ENCODE data around the gene PBX4. TPM values are rescaled to one million over a fixed set of nuclear protein-coding genes. Genes with fewer than 3 reads are reported as not detected.

The PBX4 gene
- total RNA-seq, 1 experiment from 2014 or later = 11.6 TPM

GRCh38 chr19:19543640-19544039 lies 74.8 kb downstream of the PBX4 start:
- Histone ChIP-seq H3K9me2 (ENCODE audit: insufficient read depth) (no peaks in the 10 kb centered on the region), H3K4me2 (ENCODE audit: low read length) (no peak overlapping the region), H3K27me3 (ENCODE audit: insufficient read depth, low read length) (no peaks in the 10 kb centered on the region), H3K9ac (ENCODE audit: low read length) (no peak overlapping the region), H4K20me1 (ENCODE audit: insufficient read depth) (no peaks in the 10 kb centered on the region), H3K9me3 (ENCODE audit: control insufficient read depth in 1 of 2, insufficient read depth in 1 of 2, low read depth in 1 of 2, low read length in 2 of 2) (no peaks in the 10 kb centered on the region), H2AFZ (ENCODE audit: low read depth, low read length, poor library complexity, severe bottlenecking) (no peak overlapping the region), H3K4me1 (ENCODE audit: control insufficient read depth in 1 of 2, insufficient read depth in 2 of 2, low read length in 2 of 2) (peaks cover 12 to 28% of the 10 kb centered on the region in 2 experiments), H3K4me3 (replicated peaks in 1 of 2; ENCODE audit: low read depth in 1 of 2, low read length in 2 of 2) (no peak overlapping the region), H3K79me2 (ENCODE audit: insufficient read depth, low read length) (no peaks in the 10 kb centered on the region), H3K36me3 (ENCODE audit: control insufficient read depth in 1 of 2, insufficient read depth in 2 of 2, low read length in 2 of 2) (no peaks in the 10 kb centered on the region), H3K27ac (ENCODE audit: low read depth, low read length) (no peak overlapping the region)
- intact Hi-C loops (cut with micrococcal nuclease) = loop anchor here (10.0 kb wide), 1 partner anchor 231 kb away; no protein-coding TSS in a partner anchor
- BruUV-seq (replicated peaks) = no TSS peak
- DNase-seq (ENCODE audit: low read depth, low spot score) (no peak), ATAC-seq (no peak)
- POLR2A ChIA-PET = no interaction called here
- TF ChIP-seq POLR2AphosphoS5 (IDR thresholded peaks at IDR 0.05; ENCODE audit: low read depth, low read length) (no peak), EGR1 (IDR thresholded peaks at IDR 0.05; ENCODE audit: low read depth) (no peak), ELF1 (IDR thresholded peaks at IDR 0.05; ENCODE audit: borderline replicate concordance, low read depth) (no peak), ZBTB33 (IDR thresholded peaks at IDR 0.05; ENCODE audit: extremely low read depth, insufficient replicate concordance, low read length) (no peak), TCF7L2 (IDR thresholded peaks at IDR 0.05; ENCODE audit: borderline replicate concordance, extremely low read depth, insufficient read depth, insufficient read length) (no peak), ATF3 (IDR thresholded peaks at IDR 0.05) (no peak), ZFX (IDR thresholded peaks at IDR 0.05) (no peak), MAX (IDR thresholded peaks at IDR 0.05) (no peak), EZH2 (IDR thresholded peaks at IDR 0.05) (no peak), CTCF (IDR thresholded peaks at IDR 0.05 in 2 of 3, conservative IDR thresholded peaks at IDR 0.05 in 1 of 3; ENCODE audit: borderline replicate concordance in 1 of 3, insufficient read depth in 1 of 3, low read depth in 2 of 3, low read length in 2 of 3) (no peak), CEBPB (IDR thresholded peaks at IDR 0.05; ENCODE audit: low read depth) (no peak), SRF (IDR thresholded peaks at IDR 0.05; ENCODE audit: low read depth) (no peak), ZNF274 (IDR thresholded peaks at IDR 0.05; ENCODE audit: low read depth, low read length) (no peak)
- RAD21 ChIA-PET (ENCODE audit: low non-redundant PET in 1 of 2, low total read pairs in 2 of 2, uncharacterized antibody in 2 of 2, unreplicated experiment in 2 of 2) = no interaction called here
- CTCF ChIA-PET = interaction anchor here (1.3 kb wide), 1 partner anchor 9 kb away, joined by 3 read pairs; no protein-coding TSS in a partner anchor
